Keratinocyte (primary cell): ENCODE measurements around the gene ANO2. TPM values are rescaled to one million over a fixed set of nuclear protein-coding genes. Genes with fewer than 3 reads are reported as not detected.

ENCODE experiments used
- DNase-seq: peaks from one replicate; pipeline ENCODE4 v3.0.0-alpha.2; 2011; ENCODE audit warnings: low read depth, missing footprints, low spot score
- FAIRE-seq: peaks from 2 replicates; lab custom pipeline; 2011; peaks lifted over from hg19 to GRCh38; lab: Jason Lieb, UNC
- H2AFZ ChIP-seq: 2 replicates; pipeline ENCODE4 v1.6.0; 2012; ENCODE audit warnings: low read length, control low read depth, inconsistent platforms; ENCODE audit not compliant: control insufficient read depth
- H3K27ac ChIP-seq: 2 replicates; pipeline ENCODE4 v1.5.1; 2011; ENCODE audit warnings: low read length; ENCODE audit not compliant: control insufficient read depth, insufficient read depth
- H3K27me3 ChIP-seq: 3 replicates; pipeline ENCODE4 v1.6.0; 2011; ENCODE audit warnings: low read length; ENCODE audit not compliant: control insufficient read depth, insufficient read depth; ENCODE audit errors: extremely low read depth
- H3K36me3 ChIP-seq, 2 experiments: 2 replicates in 1 of 2; 3 replicates in 1 of 2; pipeline ENCODE4 v1.5.1; 2011; ENCODE audit warnings: low read length in 2 of 2, mild to moderate bottlenecking in 1 of 2; ENCODE audit not compliant: control insufficient read depth in 2 of 2, insufficient read depth in 2 of 2; ENCODE audit errors: extremely low read depth in 1 of 2
- H3K4me1 ChIP-seq: 3 replicates; pipeline ENCODE4 v1.5.1; 2011; ENCODE audit warnings: low read length; ENCODE audit not compliant: control insufficient read depth, insufficient read depth; ENCODE audit errors: extremely low read depth
- H3K4me2 ChIP-seq: 3 replicates; pipeline ENCODE4 v1.6.0; 2011; ENCODE audit warnings: low read depth, low read length; ENCODE audit not compliant: control insufficient read depth, insufficient read depth; ENCODE audit errors: extremely low read depth
- H3K4me3 ChIP-seq, 3 experiments: fragments of 200-600 bp in 1 of 3; sonication (generic) in 1 of 3; 2 replicates in 2 of 3; 3 replicates in 1 of 3; pipeline ENCODE4 v1.5.1; 2011 to 2016; ENCODE audit warnings: low read length in 3 of 3, mild to moderate bottlenecking in 3 of 3, control low read depth in 2 of 3, inconsistent platforms in 1 of 3, low read depth in 1 of 3, mixed read lengths in 1 of 3, mixed run types in 1 of 3, moderate library complexity in 1 of 3; ENCODE audit not compliant: control insufficient read depth in 2 of 3, insufficient read depth in 2 of 3; ENCODE audit errors: extremely low read depth in 1 of 3
- H3K79me2 ChIP-seq: 2 replicates; pipeline ENCODE4 v1.6.0; 2012; ENCODE audit warnings: low read length; ENCODE audit not compliant: control insufficient read depth, insufficient read depth
- H3K9ac ChIP-seq: 3 replicates; pipeline ENCODE4 v1.6.0; 2011; ENCODE audit warnings: low read length; ENCODE audit not compliant: control insufficient read depth, insufficient read depth; ENCODE audit errors: extremely low read depth
- H3K9me1 ChIP-seq: 3 replicates; pipeline ENCODE4 v1.6.0; 2011; ENCODE audit warnings: low read length; ENCODE audit not compliant: control insufficient read depth, insufficient read depth; ENCODE audit errors: extremely low read depth
- H3K9me3 ChIP-seq: 2 replicates; pipeline ENCODE4 v1.5.1; 2012; ENCODE audit warnings: low read depth, low read length; ENCODE audit not compliant: control insufficient read depth
- H4K20me1 ChIP-seq: 3 replicates; pipeline ENCODE4 v1.6.0; 2011; ENCODE audit warnings: low read length; ENCODE audit not compliant: control insufficient read depth, insufficient read depth; ENCODE audit errors: extremely low read depth
- CTCF ChIP-seq, 3 experiments: IDR thresholded peaks in 1 of 3; conservative IDR thresholded peaks in 1 of 3; optimal IDR thresholded peaks in 1 of 3; 2 replicates in 2 of 3; 3 replicates in 1 of 3; pipeline versions ENCODE3 to v1.5.1; 2011; ENCODE audit warnings: low read length in 3 of 3, mild to moderate bottlenecking in 3 of 3, moderate library complexity in 2 of 3, control low read depth in 1 of 3, inconsistent platforms in 1 of 3; ENCODE audit not compliant: insufficient read depth in 2 of 3; ENCODE audit errors: extremely low read depth in 1 of 3
- EZH2 ChIP-seq: IDR thresholded peaks from one replicate; pipeline ENCODE4 v1.6.1; 2012; ENCODE audit warnings: inconsistent platforms, mild to moderate bottlenecking, low read length, moderate library complexity
- dilution Hi-C: fragments of 300-500 bp; cut with MboI; formaldehyde crosslinking; loops from one replicate; pipeline ENCODE4 v1.7.0; 2020; ENCODE audit warnings: low sequenced_read_pairs; ENCODE audit not compliant: extremely low pct_ligation_motif_present
- polyA plus RNA-seq, 5 experiments: library from polyadenylated mRNA; depleted of rRNA in 3 of 5; stranded (reverse) in 3 of 5; stranded (forward) in 1 of 5; unstranded in 1 of 5; fragments of >200 nt; gene quantifications; 1 replicate in 1 of 5; 2 replicates in 3 of 5; 3 replicates in 1 of 5; pipeline versions ENCODE4 v1.2.1 to v1.2.3, GENCODE V29; 2011 to 2012; ENCODE audit warnings: missing spikeins in 2 of 5, low read depth in 1 of 5, low replicate concordance in 1 of 5

Gene ANO2
- polyA plus RNA-seq, 1 donor (not counting 4 experiments of a cell fraction or from before 2014, with no cell fraction given): 0.14 TPM

GRCh38 chr12:5909560-5909959, 35.5 kb downstream of the ANO2 start:
- dilution Hi-C loops: no loop called here
- Histone ChIP-seq H3K4me2 (no peak overlapping the region), H3K4me3 (no peak overlapping the region), H2AFZ (no peak overlapping the region), H3K4me1 (no peaks in the 10 kb centered on the region), H3K36me3 (no peaks in the 10 kb centered on the region), H4K20me1 (no peaks in the 10 kb centered on the region), H3K9ac (no peak overlapping the region), H3K27ac (no peak overlapping the region), H3K79me2 (no peaks in the 10 kb centered on the region), H3K9me1 (no peaks in the 10 kb centered on the region), H3K9me3 (no peaks in the 10 kb centered on the region), H3K27me3 (no peaks in the 10 kb centered on the region)
- FAIRE-seq: no peak
- no peak for DNase-seq
- TF ChIP-seq EZH2: no peak
- no peak for TF ChIP-seq CTCF (optimal IDR thresholded peaks at IDR 0.05 in 1 of 3, IDR thresholded peaks at IDR 0.05 in 1 of 3, conservative IDR thresholded peaks at IDR 0.05 in 1 of 3; ENCODE audit: extremely low read depth in 1 of 3, insufficient read depth in 2 of 3, low read length in 3 of 3)

- no peaks in the 10 kb centered on the region for H3K9me1 ChIP-seq
- H3K4me3 ChIP-seq: no peak overlapping the region
- H3K27me3 ChIP-seq: no peaks in the 10 kb centered on the region
- H3K4me2 ChIP-seq: no peak overlapping the region
- no peaks in the 10 kb centered on the region for H4K20me1 ChIP-seq
- H3K4me1 ChIP-seq: no peaks in the 10 kb centered on the region
- H3K9me3 ChIP-seq: no peaks in the 10 kb centered on the region
- dilution Hi-C loops: no loop called here
- no peak overlapping the region for H3K27ac ChIP-seq
- H3K36me3 ChIP-seq: no peaks in the 10 kb centered on the region
- no peak overlapping the region for H3K9ac ChIP-seq
- H2AFZ ChIP-seq: no peak overlapping the region
- TF ChIP-seq CTCF (optimal IDR thresholded peaks at IDR 0.05 in 1 of 3, IDR thresholded peaks at IDR 0.05 in 1 of 3, conservative IDR thresholded peaks at IDR 0.05 in 1 of 3; ENCODE audit: extremely low read depth in 1 of 3, insufficient read depth in 2 of 3, low read length in 3 of 3) (no peak), EZH2 (no peak)
- H3K79me2 ChIP-seq: no peaks in the 10 kb centered on the region
- DNase-seq: no peak
- FAIRE-seq: no peak
These were observed 36.8 kb downstream of the ANO2 start for GRCh38 chr12:5908251-5908650.
